ENCODE results near the gene C6orf163.

DNA sequence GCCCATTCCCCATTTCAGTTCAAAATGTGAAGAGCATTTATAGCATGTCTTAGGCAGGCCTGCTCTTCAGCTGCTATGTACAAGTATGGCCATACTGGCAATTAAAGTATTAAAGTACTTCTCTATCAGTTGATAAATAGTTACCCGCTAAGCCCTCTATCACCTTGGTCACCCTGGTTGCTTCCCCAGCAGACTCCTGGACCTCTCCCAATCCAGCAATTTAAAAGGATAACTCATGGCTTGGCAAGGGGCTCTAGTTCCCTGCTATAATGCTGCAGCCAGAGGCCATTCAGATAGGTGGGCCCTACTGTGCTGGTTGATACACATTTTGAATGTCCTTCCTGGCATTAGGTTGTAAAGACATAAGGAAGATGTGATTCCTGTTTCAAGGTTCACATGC, 7.0 kb downstream of the C6orf163 start:
- TF ChIP-seq POLR2A (IDR thresholded peaks at IDR 0.05) = no peak
- TF ChIP-seq, protein P1, sequence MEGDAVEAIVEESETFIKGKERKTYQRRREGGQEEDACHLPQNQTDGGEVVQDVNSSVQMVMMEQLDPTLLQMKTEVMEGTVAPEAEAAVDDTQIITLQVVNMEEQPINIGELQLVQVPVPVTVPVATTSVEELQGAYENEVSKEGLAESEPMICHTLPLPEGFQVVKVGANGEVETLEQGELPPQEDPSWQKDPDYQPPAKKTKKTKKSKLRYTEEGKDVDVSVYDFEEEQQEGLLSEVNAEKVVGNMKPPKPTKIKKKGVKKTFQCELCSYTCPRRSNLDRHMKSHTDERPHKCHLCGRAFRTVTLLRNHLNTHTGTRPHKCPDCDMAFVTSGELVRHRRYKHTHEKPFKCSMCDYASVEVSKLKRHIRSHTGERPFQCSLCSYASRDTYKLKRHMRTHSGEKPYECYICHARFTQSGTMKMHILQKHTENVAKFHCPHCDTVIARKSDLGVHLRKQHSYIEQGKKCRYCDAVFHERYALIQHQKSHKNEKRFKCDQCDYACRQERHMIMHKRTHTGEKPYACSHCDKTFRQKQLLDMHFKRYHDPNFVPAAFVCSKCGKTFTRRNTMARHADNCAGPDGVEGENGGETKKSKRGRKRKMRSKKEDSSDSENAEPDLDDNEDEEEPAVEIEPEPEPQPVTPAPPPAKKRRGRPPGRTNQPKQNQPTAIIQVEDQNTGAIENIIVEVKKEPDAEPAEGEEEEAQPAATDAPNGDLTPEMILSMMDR (IDR thresholded peaks at IDR 0.05) = no peak
